GM21576 (cell line): ENCODE results near the gene SEC22B.
"Not testable (repeated sequence)": the region's sequence is repeated elsewhere in the genome, so short reads cannot be mapped to it uniquely, and the experiment has no call there.

ENCODE experiments used
- ATAC-seq: cut with Tn5 transposase; IDR thresholded peaks from one replicate; pipeline ENCODE4 v1.9.1; 2021; ENCODE audit warnings: mild to moderate bottlenecking, moderate library complexity; ENCODE audit not compliant: unreplicated experiment

Gene SEC22B

DNA sequence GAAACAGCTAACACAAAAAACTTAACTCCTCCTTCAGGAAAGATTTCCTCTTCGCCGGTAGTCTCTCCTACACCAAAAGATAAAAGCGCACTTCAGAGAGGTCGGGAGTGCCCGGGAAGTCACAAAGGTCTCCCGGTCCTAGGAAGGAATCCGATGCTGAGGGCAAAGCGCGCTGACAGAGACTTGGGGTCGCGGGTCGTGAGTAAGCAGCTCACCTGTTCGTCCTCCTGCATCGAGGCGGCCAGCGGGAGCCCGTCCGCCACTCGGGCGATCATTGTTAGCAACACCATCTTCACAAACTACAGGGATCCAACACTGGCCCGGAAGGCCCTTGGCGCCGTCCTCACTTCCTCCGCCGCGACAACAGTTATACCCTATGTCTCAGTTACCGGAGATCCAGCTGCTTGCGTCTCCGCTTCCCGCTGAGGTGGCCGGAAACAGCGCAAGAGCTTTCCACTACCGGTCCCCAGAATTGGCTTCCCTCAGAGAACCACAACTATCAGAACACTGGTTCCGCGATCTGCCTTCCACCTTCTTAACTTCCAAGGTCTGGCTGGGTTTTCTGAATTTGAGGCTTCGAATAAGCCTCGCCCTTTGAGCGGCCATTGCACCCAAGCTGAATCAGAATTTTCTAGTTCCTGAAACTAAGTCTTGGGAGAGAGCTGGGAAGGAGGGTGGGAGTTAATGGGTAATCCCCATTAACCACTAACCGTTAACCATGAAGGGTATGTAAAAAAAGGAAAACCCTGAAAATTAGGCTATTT lies at the start of gene SEC22B:
TSS of gene SEC22B (minus strand) at position 429 of the 764 bp plus-strand sequence. CDS start at position 290, 139 bp downstream.
- ATAC-seq: peak; percentile 96

DNA sequence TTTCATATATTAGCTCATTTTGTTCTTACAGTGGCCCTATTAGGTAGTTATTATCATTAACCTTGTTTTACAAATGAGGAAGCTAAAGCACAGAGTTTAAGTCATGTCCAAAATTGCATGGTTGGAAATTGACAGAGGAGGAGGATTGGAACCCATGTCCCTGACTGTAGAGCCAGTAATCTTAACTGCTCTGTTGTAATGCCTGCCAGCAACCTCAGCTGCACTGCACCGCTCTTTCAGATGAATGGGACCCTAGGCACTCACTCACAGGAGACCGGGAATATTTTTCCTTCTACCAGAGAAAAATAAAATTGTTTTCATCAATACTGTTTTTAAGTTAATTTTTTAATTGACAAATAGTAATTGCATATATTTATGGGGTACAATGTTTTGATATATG lies 41.6 kb upstream of the SEC22B start:
- not testable (repeated sequence) for ATAC-seq

DNA sequence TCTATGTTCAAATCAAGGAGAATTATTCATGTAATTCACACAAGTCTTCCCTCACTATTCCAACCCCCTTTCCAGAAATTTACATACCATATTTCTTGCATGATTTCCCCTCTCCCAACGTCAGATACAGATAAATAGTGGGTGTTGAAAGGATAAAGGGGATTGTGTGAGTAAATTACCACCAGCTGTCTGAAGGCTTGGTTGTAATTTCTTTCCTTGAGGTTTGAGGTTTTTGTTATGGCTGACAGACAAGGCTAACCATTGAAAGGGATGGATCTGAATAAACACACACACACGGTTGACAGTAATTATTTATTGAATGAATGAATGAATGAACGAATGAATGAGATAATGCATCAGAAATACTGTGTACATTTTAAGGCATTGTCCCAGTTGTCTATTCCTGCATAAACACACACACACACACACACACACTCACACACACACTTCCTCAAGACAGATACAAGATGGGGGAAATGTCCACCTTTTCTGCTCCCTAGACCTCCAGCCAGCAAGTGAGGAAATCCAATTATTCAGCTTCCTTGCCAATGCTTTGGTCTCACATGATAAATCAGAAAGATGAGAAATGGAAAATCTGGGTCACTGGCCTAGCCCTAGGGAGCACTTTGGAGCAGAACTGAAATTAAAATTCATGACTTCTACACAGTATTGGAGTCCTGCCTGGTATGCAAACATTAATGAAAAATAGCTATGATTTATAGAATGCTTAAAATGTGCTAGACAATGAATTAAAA lies 41.0 kb upstream of the SEC22B start:
- not testable (repeated sequence) for ATAC-seq

DNA sequence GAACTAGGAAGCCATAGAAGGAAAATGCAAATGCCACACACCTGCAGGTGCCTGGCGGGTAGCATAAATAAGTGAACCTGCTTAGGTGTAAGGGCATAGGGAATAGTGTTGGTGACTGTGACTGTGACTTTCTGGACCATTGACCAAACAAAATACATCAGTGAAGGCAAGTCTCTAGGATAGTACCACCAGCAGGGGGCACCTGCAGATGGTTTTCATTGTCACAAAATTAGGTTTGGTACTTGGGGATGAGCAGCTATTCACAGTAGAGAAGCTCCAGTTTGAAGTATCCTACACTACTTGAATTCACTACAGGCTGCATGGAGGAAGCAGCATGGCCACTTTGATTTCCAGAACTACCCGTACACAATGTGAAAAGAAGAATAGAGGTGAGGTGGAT lies 37.3 kb upstream of the SEC22B start:
- ATAC-seq: not testable (repeated sequence)

DNA sequence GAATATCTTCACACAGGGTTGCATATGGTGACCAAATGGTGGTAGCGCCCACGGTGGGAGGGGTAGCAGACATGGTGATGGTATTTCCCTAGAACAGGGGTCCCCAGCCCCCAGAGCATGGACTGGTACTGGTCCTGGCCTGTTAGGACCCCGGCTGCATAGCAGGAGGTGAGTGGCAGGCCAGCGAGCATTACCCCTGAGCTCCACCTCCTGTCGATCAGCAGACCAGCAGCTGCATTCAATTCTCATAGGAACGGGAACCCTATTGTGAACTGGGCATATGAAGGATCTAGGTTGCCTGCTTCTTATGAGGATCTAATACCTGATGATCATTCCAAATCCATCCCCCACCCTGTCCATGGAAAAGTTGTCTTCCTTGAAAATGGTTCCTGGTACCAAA lies 34.4 kb upstream of the SEC22B start:
- not testable (repeated sequence) for ATAC-seq

DNA sequence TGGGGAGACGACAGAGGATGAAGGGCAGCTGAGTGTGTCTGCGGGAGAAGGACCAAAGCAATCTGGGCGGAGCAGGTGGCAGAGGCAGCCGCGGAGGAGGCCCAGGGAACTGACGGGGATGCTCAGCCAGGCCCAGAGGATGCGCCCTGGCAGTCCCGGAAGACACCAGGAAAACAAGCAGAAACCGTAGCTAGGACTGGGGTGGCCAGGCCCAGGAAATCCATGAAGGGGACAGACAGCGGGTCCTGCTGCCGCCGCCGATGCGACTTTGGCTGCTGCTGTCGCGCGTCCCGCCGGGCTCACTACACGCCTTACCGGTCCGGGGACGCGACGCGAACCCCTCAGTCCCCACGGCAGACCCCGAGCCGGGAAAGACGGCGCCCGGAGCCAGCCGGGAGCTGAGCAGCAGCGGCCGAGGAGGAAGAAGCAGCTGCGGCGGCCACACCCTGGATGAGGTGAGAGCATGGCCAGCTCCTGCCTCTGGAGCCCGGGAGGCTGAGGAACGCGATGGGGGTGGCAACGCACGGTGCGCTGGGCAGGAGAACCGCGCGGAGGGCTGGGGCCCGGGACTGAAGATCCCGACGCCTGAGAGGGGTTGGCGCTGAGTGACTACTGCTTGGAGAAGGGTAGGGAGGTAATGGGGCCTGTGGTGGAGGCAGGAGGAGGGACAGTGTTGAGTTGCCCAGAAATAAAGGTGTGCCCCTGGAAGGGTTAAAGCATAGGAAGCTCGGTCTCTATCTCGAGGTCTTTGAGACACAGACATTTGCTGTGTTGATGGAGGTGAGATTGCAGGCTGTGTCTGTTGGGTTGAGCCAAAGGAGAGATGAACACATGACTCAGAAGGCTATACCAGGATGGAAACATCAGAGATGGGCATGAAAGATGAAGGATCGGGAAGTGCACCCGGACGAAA lies 20.8 kb upstream of the SEC22B start:
- not testable (repeated sequence) for ATAC-seq

DNA sequence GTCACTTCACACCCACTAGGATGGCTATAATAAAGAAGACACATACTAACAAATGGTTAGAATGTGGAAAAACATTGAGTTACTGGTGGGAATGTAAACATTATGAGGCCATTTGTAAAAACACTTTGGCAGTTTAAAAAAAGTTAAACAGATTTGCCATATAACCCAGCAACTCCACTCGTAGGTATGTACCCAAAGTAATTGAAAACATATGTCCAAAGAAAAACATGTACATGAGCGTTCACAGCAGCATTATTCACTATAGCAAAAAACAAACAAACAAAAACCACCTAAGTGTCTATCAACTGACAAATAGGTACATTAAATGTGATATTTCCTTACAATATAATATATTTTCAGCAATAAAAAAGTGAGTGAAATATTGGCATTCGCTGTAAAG lies 12.3 kb upstream of the SEC22B start:
- not testable (repeated sequence) for ATAC-seq

DNA sequence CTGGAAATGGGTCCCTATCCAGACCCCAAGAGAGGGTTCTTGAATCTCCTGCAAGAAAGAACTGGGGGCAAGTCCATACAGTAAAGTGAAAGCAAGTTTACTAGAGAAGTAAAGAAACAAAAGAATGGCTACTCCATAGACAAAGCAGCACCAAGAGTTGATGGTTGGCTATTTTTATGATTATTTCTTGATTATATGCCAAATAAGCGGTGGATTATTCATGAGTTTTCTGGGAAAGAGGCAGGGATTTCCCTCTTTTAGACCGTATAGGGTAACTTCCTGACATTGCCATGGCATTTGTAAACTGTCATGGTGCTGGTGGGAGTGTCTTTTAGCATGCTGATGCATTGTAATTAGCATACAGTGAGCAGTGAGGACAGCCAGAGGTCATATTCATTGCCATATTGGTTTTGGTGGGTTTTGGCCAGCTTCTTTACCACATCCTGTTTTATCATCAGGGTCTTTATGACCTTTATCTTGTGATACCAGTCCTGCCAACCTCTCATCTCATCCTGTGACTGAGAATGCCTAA lies 5.9 kb upstream of the SEC22B start:
- ATAC-seq: not testable (repeated sequence)

DNA sequence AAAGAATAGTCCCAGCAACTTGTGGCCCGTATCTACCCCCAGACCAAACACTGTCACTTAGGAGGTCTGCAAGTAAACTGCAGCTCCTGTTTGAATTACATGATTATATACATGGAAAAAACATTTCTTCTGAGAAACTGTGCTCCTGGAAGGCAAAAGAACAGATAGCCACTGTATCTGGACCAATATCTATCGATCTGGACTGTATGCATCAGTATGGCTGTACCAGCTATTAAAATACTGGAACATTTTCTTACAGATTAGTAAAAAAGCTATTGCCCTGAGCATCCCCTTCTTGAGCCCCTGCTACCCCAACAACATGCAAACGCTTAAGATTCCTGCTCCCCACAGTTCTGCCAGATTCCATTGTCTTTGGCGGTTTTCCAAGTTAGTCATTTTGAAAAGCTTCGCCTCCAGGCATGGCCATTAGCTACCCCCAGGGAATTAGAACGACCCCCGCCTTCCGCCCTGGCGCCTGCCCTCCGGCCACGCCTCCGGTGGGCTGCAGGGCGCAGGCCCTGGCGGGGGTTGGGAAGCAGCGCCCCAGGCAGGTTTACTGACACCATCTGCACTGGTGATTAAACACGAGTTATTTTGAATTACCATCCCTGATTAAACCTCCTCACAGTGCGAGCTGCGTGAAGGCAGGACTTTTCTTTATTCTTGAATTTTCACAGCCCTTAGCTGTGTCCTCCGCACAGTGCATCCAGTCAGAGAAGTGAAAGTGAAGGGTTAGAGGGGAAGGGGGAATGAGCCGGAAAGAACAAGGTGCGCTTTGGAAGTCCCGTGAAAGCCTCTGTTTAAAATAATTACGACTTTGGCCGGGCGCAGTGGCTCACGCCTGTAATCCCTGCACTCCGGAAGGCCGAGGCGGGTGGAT lies 3.7 kb upstream of the SEC22B start:
- not testable (repeated sequence) for ATAC-seq

DNA sequence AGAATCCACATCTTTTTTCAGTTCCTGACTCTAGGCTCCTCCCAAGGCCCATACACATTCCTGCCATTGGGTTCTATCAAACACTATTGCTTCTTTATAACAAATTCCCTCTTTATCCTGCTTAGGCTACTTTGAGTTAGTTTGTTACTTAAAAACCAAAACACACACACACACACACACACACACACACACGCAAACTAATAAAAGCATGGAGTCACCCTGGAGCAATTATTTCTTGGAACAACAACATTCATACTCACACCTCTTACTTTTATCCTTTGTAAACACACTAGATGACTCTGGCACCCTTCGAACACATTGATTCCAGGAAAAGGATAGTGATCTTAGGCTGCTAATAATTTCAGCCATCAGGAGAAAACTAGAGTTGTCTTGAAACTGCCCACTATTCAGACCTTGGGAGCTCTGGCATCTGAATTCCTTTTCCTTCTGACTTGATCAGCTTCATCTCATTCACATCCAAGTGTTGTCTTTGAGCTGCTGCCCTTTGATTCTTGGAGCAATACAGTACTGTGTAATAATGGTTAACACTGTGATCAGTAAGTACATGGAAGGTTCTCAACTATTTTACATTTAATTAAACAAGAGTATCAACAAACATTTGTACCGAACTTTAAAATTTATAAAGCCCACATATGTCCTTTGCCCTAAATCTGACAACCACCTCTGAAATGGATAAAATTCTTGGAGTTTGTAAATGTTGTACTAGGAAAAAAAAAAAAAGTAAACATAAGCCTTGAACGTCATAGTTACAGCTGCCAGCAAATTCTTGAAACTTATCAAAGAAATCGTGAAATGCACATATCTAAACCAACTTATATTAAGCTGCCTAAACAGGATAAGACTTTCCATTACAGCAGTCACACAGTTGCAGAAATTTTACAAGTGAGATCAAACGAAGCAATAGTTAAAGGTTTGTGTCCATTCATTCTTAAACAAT lies 2.8 kb upstream of the SEC22B start:
- no peak for ATAC-seq

DNA sequence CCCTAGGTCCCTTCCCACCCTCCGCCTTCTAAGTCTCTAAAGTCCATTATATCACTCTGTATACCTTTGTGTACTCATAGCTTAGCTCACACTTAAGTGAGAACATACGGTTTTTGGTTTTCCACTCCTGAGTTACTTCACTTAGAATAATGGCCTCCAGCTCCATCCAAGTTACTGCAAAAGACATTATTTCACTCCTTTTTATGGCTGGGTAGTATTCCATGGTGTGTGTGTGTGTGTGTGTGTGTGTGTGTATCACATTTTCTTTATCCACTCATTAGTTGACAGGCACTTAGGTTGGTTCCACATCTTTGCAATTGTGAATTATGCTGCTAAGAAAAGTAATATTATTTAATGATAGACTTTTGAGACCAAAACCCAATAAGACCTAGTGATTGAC lies 1.7 kb upstream of the SEC22B start:
- ATAC-seq: not testable (repeated sequence)

DNA sequence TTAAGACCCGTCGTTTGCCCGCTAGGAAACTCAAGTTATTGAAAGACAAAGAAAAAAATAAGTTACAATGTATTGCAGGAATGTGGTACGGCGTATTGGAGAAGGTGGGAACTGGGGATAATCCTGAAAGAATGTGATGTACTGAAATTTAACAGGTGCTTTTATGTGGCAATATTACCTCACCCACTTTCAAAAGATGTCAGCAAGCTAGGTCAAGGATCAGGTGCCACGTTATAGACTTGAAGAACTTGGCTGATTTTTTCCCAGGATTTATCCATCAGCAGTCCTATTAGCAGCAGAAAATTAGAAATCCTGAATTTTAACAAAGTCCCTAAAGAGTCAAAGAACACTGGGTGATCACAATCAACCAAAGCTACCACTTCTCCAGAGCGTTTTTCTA lies 632 bp downstream of the SEC22B start:
- ATAC-seq: not testable (repeated sequence)

DNA sequence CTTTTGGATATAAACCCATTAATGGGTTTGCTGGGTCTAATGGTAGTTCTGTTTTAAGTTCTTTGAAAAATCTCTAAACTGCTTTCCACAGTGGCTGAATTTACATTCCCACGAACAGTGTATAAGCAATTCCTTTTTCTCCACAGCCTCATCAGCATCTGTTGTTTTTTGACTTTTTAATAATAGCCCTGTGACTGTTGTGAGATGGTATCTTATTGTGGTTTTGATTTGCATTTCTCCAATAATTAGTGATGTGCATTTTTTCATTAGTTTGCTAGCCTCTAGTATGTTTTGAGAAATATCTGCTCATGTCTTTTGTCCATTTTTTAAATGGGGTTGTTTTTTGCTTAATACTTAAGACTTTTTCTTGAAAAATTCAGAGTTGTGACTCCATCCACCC lies 11.6 kb downstream of the SEC22B start:
- ATAC-seq: not testable (repeated sequence)

DNA sequence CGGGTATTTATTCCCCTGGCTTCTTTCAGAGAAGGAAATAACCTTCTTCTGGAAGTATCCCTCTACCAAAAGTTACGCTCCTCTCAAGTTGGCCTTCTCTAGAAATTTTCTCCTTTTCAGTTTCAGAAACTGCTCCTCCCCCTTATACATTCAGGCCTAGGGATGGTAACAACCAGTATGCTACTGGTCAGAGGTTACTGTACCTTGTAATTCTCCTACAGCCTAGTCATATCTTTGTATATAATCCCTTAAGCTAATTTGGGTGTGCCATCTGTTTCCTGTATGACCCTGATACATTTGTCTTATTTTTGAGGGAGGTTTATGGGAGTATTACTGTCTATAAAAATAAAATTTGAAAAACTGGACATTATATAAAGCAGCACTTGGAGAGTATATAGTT lies 14.3 kb downstream of the SEC22B start:
- ATAC-seq: not testable (repeated sequence)

DNA sequence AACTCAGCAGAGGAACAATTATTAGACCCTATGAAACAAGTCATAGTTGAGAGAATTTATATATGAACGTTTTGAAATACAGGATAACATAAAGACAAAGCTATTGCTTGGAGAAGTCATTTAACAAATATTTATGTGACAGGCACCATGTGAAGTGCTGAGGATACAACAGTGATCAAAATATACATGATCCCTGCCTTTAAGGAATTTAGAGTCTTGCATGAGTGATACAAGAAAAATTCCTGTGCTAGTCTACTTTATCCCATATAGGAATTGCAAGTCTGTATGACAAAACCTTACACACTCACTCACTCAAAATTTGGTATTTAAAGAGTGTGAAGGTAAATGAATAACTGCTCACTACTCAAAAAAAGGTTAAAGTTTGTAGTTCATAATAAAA lies 17.8 kb downstream of the SEC22B start:
- not testable (repeated sequence) for ATAC-seq

DNA sequence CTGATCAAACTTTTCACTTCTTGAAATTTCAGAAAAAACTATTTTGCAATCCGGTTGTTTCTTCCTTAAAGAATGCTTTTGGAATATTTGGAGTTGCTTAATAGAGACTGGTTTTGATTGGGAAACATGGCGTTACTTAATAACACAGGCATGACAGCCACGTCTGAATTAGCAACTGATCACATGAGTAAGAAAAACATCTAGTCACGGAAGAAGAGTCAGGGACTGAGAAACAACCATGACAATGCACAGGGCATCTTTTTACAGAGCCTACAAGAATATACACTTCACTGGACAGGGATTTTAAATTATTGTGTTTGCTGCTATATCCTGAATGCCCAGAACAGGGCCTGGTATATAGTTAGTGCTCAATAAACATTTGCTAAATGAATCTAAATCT lies 18.2 kb downstream of the SEC22B start:
- ATAC-seq: not testable (repeated sequence)

DNA sequence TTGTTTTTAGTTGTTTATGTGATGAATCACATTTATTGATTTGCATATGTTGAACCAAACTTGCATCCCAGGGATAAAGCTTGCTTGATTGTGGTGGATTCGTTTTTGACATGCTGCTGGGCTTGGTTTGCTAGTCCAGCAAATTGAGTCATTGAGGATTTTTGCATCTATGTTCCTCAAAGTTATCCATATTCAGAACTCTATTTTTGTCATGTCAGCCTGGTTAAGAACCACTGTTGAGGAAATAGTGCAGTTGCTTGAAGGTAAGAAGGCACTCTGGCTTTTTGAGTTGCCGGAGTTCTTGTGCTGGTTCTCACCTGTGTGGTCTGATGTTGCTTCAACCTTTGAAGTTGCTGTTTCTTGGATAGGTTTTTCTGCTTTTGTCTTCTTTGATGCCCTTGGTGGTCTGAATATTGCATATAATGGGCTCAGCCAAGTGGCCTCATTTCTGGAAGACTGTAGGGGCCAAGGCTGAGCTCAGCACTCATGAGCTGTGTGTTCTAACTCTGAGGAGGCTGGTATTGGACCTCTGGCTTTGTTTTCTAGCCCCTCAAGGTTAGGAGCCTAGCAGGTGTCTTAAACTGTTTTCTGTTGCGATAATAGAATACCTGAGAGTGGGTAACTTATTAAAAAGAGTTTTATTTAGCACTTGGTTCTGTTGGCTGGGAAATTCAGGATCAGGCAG lies 26.0 kb downstream of the SEC22B start:
- ATAC-seq: not testable (repeated sequence)

DNA sequence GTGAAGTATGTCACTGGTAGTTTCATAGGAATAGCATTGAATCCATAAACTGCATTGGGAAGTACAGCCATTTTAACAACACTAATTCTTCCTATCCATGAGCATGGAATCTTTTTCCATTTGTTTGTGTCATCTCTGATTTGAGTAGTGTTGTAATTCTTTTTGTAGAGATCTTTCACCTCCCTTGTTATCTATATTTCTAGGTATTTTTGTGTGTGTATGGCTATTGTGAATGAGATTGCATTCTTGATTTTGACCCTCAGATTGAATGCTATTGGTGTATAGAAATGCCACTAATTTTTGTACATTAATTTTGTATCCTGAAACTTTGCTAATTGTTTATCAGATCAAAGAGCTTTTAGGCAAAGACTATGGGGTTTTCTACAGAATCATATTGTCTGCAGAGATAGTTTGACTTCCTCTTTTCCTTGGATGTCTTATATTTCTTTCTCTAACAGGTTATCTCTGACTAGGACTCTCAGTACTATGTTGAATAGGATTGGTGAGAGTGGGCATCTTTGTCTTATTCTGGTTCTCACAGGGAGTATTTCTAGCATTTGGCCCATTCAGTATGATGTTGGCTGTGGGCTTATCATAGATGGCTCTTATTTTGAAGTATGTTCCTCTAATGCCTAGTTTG lies 26.8 kb downstream of the SEC22B start:
- not testable (repeated sequence) for ATAC-seq
